Measurements from ENCODE around the gene DLGAP3.
"Not testable (repeated sequence)": the region's sequence is repeated elsewhere in the genome, so short reads cannot be mapped to it uniquely, and the experiment has no call there.

The DLGAP3 gene

GRCh38 chr1:34818862-34819261 lies 110.6 kb downstream of the DLGAP3 start:
- DNase-seq; in situ Hi-C loops (cut with HindIII; ENCODE audit: low pct_ligation_motif_present, low pct_unique_long_range_greater_than_20kb, low sequenced_read_pairs): not testable (repeated sequence)

- in situ Hi-C loops (cut with HindIII; ENCODE audit: low pct_ligation_motif_present, low pct_unique_long_range_greater_than_20kb, low sequenced_read_pairs), result no loop called here
- DNase-seq, result no peak
Observed at GRCh38 chr1:34816778-34817177, 112.7 kb downstream of the DLGAP3 start.

GRCh38 chr1:34816332-34816731 lies 113.1 kb downstream of the DLGAP3 start:
- no peak for DNase-seq
- in situ Hi-C loops (cut with HindIII; ENCODE audit: low pct_ligation_motif_present, low pct_unique_long_range_greater_than_20kb, low sequenced_read_pairs), result no loop called here
